Astrocyte (in vitro differentiated cells and primary cell): ENCODE data around the gene STX10. TPM values are rescaled to one million over a fixed set of nuclear protein-coding genes. Genes with fewer than 3 reads are reported as not detected.

Source experiments
- DNase-seq: peaks from one replicate; pipeline ENCODE4 v3.0.0-alpha.2; 2010; ENCODE audit warnings: low read depth
- FAIRE-seq: peaks from 2 replicates; lab custom pipeline; 2011; peaks lifted over from hg19 to GRCh38; lab: Jason Lieb, UNC
- H2AFZ ChIP-seq: 2 replicates; pipeline ENCODE4 v1.6.0; 2012; ENCODE audit warnings: low read depth, low read length, inconsistent platforms
- H3K27ac ChIP-seq: 2 replicates; pipeline ENCODE4 v1.5.1; 2011; ENCODE audit warnings: low read depth, low read length, inconsistent platforms
- H3K27me3 ChIP-seq: 2 replicates; pipeline ENCODE4 v1.6.0; 2011; ENCODE audit warnings: low read length, inconsistent platforms; ENCODE audit not compliant: insufficient read depth
- H3K36me3 ChIP-seq: 2 replicates; pipeline ENCODE4 v1.5.1; 2011; ENCODE audit warnings: low read length, inconsistent platforms; ENCODE audit not compliant: insufficient read depth
- H3K4me1 ChIP-seq: 2 replicates; pipeline ENCODE4 v1.5.1; 2011; ENCODE audit warnings: low read length, inconsistent platforms; ENCODE audit not compliant: insufficient read depth
- H3K4me2 ChIP-seq: 2 replicates; pipeline ENCODE4 v1.6.0; 2012; ENCODE audit warnings: low read length, inconsistent platforms
- H3K4me3 ChIP-seq: 2 replicates; pipeline ENCODE4 v1.5.1; 2011; ENCODE audit warnings: low read depth, mild to moderate bottlenecking, low read length, inconsistent platforms; ENCODE audit not compliant: insufficient read depth
- H3K79me2 ChIP-seq: 2 replicates; pipeline ENCODE4 v1.6.0; 2012; ENCODE audit warnings: mild to moderate bottlenecking, low read length, inconsistent platforms; ENCODE audit not compliant: insufficient read depth
- H3K9ac ChIP-seq: 2 replicates; pipeline ENCODE4 v1.6.0; 2012; ENCODE audit warnings: mild to moderate bottlenecking, low read length, inconsistent platforms
- H3K9me3 ChIP-seq: 2 replicates; pipeline ENCODE4 v1.5.1; 2012; ENCODE audit warnings: low read depth, mild to moderate bottlenecking, low read length, inconsistent platforms; ENCODE audit not compliant: insufficient read depth
- H4K20me1 ChIP-seq: 2 replicates; pipeline ENCODE4 v1.6.0; 2012; ENCODE audit warnings: low read length, inconsistent platforms; ENCODE audit not compliant: insufficient read depth
- H3K27ac Mint-ChIP-seq: one replicate; pipeline ENCODE4 v1.8.0; 2021; ENCODE audit warnings: mild to moderate bottlenecking, mixed read lengths; ENCODE audit not compliant: unreplicated experiment
- H3K27me3 Mint-ChIP-seq: one replicate; pipeline ENCODE4 v1.8.0; 2021; ENCODE audit warnings: low read depth, mixed read lengths; ENCODE audit not compliant: unreplicated experiment
- H3K36me3 Mint-ChIP-seq: one replicate; pipeline ENCODE4 v1.8.0; 2021; ENCODE audit warnings: low read depth, mixed read lengths; ENCODE audit not compliant: unreplicated experiment
- H3K4me1 Mint-ChIP-seq: one replicate; pipeline ENCODE4 v1.8.0; 2021; ENCODE audit warnings: low read depth, mixed read lengths; ENCODE audit not compliant: unreplicated experiment
- H3K4me3 Mint-ChIP-seq: one replicate; pipeline ENCODE4 v1.8.0; 2021; ENCODE audit warnings: mild to moderate bottlenecking, moderate library complexity, mixed read lengths; ENCODE audit not compliant: unreplicated experiment
- H3K9me3 Mint-ChIP-seq: one replicate; pipeline ENCODE4 v1.8.0; 2021; ENCODE audit warnings: mild to moderate bottlenecking, mixed read lengths; ENCODE audit not compliant: unreplicated experiment
- EZH2 ChIP-seq: IDR thresholded peaks from 2 replicates; pipeline ENCODE4 v1.6.1; 2012; ENCODE audit warnings: mild to moderate bottlenecking, low read length, inconsistent platforms; ENCODE audit not compliant: insufficient read depth
- total RNA-seq: library from RNA; stranded (reverse); gene quantifications from 2 replicates; pipeline ENCODE4 v1.2.1, GENCODE V29; 2021
- TF ChIP-seq, protein P1 (sequence below): IDR thresholded peaks from 2 replicates; pipeline ENCODE4 v1.5.1; 2011; ENCODE audit warnings: low read depth, mild to moderate bottlenecking, inconsistent platforms, low read length, moderate library complexity; ENCODE audit not compliant: insufficient read depth

Gene STX10
- total RNA-seq, 1 donor from 2014 or later, result 39.7 TPM

DNA sequence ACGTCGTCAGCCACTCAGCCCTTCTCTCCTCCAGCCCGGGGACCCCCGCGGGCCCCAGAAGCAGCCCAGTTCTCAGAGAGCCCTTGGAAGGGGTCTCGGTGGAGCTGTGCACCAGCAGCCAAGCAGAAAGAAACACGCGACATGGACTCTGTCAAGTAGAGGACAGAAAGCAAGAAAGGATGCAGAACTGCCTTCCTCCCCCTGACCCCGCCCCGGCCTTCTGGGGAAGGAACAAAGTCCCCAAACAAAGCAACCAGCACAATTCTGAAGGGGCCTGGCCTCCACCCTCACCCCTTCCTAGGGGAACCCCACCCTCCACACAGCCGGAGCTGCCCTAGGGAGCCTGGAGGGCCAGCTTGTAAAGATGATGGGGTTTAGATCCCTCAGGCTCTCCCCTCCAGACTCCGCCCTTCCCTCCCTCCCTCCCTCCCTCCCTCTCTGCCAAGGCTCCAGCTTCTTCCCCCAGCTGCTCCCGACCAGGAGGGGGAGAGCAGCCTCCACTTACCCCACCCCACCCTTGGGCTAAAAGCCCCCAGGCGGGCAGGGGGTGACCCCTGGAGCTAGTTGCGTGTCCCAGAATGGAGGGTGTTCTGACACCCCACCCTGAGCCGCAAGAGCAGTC lies 55.3 kb downstream of the STX10 start:
- FAIRE-seq (no peak), DNase-seq (no peak)
- H3K27ac ChIP-seq, result no peak overlapping the region
- no peaks in the 10 kb centered on the region for H3K27me3 ChIP-seq
- H3K4me3 Mint-ChIP-seq, result peak overlapping the region; percentile 57
- H3K4me2 ChIP-seq, result no peak overlapping the region
- H4K20me1 ChIP-seq, result no peaks in the 10 kb centered on the region
- H3K27ac Mint-ChIP-seq, result peak overlapping the region; percentile 77
- peaks cover 3% of the 10 kb centered on the region for H3K9me3 Mint-ChIP-seq
- no peak for TF ChIP-seq EZH2
- TF ChIP-seq, protein P1, sequence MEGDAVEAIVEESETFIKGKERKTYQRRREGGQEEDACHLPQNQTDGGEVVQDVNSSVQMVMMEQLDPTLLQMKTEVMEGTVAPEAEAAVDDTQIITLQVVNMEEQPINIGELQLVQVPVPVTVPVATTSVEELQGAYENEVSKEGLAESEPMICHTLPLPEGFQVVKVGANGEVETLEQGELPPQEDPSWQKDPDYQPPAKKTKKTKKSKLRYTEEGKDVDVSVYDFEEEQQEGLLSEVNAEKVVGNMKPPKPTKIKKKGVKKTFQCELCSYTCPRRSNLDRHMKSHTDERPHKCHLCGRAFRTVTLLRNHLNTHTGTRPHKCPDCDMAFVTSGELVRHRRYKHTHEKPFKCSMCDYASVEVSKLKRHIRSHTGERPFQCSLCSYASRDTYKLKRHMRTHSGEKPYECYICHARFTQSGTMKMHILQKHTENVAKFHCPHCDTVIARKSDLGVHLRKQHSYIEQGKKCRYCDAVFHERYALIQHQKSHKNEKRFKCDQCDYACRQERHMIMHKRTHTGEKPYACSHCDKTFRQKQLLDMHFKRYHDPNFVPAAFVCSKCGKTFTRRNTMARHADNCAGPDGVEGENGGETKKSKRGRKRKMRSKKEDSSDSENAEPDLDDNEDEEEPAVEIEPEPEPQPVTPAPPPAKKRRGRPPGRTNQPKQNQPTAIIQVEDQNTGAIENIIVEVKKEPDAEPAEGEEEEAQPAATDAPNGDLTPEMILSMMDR, result no peak
- peaks cover 45% of the 10 kb centered on the region for H3K4me1 ChIP-seq
- H3K27me3 Mint-ChIP-seq, result peaks cover 30% of the 10 kb centered on the region
- H3K4me3 ChIP-seq, result no peak overlapping the region
- H3K36me3 Mint-ChIP-seq, result peaks cover 2% of the 10 kb centered on the region
- H3K79me2 ChIP-seq, result no peaks in the 10 kb centered on the region
- peaks cover 19% of the 10 kb centered on the region for H3K4me1 Mint-ChIP-seq
- H2AFZ ChIP-seq, result no peak overlapping the region
- no peak overlapping the region for H3K9ac ChIP-seq
- no peaks in the 10 kb centered on the region for H3K9me3 ChIP-seq
- no peaks in the 10 kb centered on the region for H3K36me3 ChIP-seq

GRCh38 chr19:13094106-13094504 lies 56.1 kb downstream of the STX10 start:
- H3K4me1 Mint-ChIP-seq, result peaks cover 21% of the 10 kb centered on the region
- H3K9me3 Mint-ChIP-seq, result peaks cover 1% of the 10 kb centered on the region
- no peak overlapping the region for H3K27ac ChIP-seq
- H3K79me2 ChIP-seq, result no peaks in the 10 kb centered on the region
- no peak for TF ChIP-seq EZH2
- TF ChIP-seq, protein P1, result no peak
- peaks cover 1% of the 10 kb centered on the region for H3K36me3 Mint-ChIP-seq
- no peaks in the 10 kb centered on the region for H4K20me1 ChIP-seq
- peak overlapping the region; percentile 21 for H3K9ac ChIP-seq
- no peaks in the 10 kb centered on the region for H3K36me3 ChIP-seq
- no peak overlapping the region for H3K4me2 ChIP-seq
- H3K4me1 ChIP-seq, result peaks cover 47% of the 10 kb centered on the region
- H3K27me3 ChIP-seq, result no peaks in the 10 kb centered on the region
- peaks cover 28% of the 10 kb centered on the region for H3K27me3 Mint-ChIP-seq
- DNase-seq (no peak), FAIRE-seq (no peak)
- H2AFZ ChIP-seq, result no peak overlapping the region
- H3K4me3 ChIP-seq, result no peak overlapping the region
- H3K9me3 ChIP-seq, result no peaks in the 10 kb centered on the region
- no peak overlapping the region for H3K4me3 Mint-ChIP-seq
- H3K27ac Mint-ChIP-seq, result no peak overlapping the region

Other genes starting within 250 kb of the STX10 start
- gene SYCE2, start 231.1 kb downstream of the STX10 start, total RNA-seq, result 0.50 TPM in 1 of 2 replicates, not detected in the other
- gene FARSA, start 216.7 kb downstream of the STX10 start, total RNA-seq, result 76.7 and 80.4 TPM in 2 replicates
- gene CALR, start 211.8 kb downstream of the STX10 start, total RNA-seq, result 2,193 and 2,309 TPM in 2 replicates
- 40.6 and 48.5 TPM in 2 replicates for gene RAD23A, start 204.5 kb downstream of the STX10 start, total RNA-seq
- gene GADD45GIP1, start 193.2 kb downstream of the STX10 start, total RNA-seq, result 34.0 and 35.5 TPM in 2 replicates
- 0.14 TPM in 1 of 2 replicates, not detected in the other for gene DAND5, start 180.8 kb downstream of the STX10 start, total RNA-seq
- gene NFIX, start 154.9 kb downstream of the STX10 start, total RNA-seq, result 8.4 and 9.6 TPM in 2 replicates
- 0.27 TPM in 1 of 2 replicates, not detected in the other for gene LYL1, start 47.5 kb downstream of the STX10 start, total RNA-seq
- 43.0 and 43.3 TPM in 2 replicates for gene TRMT1, start 33.6 kb downstream of the STX10 start, total RNA-seq
- 96.4 and 104 TPM in 2 replicates for gene NACC1, start 32.1 kb downstream of the STX10 start, total RNA-seq
- gene IER2, start within 50 bp of the STX10 start, total RNA-seq, result 58.7 and 71.3 TPM in 2 replicates